ENCODE measurements around the gene EVI2B. TPM values are rescaled to one million over a fixed set of nuclear protein-coding genes. Genes with fewer than 3 reads are reported as not detected.

Gene EVI2B
- total and polyA plus RNA-seq, 4 donors: 2.8 to 5.8 (median 3.7) TPM

- TF ChIP-seq, protein P1, sequence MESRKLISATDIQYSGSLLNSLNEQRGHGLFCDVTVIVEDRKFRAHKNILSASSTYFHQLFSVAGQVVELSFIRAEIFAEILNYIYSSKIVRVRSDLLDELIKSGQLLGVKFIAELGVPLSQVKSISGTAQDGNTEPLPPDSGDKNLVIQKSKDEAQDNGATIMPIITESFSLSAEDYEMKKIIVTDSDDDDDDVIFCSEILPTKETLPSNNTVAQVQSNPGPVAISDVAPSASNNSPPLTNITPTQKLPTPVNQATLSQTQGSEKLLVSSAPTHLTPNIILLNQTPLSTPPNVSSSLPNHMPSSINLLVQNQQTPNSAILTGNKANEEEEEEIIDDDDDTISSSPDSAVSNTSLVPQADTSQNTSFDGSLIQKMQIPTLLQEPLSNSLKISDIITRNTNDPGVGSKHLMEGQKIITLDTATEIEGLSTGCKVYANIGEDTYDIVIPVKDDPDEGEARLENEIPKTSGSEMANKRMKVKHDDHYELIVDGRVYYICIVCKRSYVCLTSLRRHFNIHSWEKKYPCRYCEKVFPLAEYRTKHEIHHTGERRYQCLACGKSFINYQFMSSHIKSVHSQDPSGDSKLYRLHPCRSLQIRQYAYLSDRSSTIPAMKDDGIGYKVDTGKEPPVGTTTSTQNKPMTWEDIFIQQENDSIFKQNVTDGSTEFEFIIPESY (IDR thresholded peaks at IDR 0.05): no peak
- TF ChIP-seq HNF4A (conservative IDR thresholded peaks at IDR 0.05): no peak
- no peak for TF ChIP-seq GABPA (IDR thresholded peaks at IDR 0.05 in 1 of 2, conservative IDR thresholded peaks at IDR 0.05 in 1 of 2)
- TF ChIP-seq, protein P2, sequence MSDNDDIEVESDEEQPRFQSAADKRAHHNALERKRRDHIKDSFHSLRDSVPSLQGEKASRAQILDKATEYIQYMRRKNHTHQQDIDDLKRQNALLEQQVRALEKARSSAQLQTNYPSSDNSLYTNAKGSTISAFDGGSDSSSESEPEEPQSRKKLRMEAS (IDR thresholded peaks at IDR 0.05): no peak
- no peak for TF ChIP-seq TAF1 (conservative IDR thresholded peaks at IDR 0.05)
- no peak for TF ChIP-seq FOXA1 (IDR thresholded peaks at IDR 0.05)
- TF ChIP-seq YY1 (IDR thresholded peaks at IDR 0.05): no peak
- TF ChIP-seq JUND (IDR thresholded peaks at IDR 0.05): no peak
- no peak for TF ChIP-seq NR2F2 (IDR thresholded peaks at IDR 0.05)
- no peak for TF ChIP-seq SP1 (IDR thresholded peaks at IDR 0.05)
Observed at GRCh38 chr17:31311526-31311925, 2.3 kb downstream of the EVI2B start (continued).

DNA sequence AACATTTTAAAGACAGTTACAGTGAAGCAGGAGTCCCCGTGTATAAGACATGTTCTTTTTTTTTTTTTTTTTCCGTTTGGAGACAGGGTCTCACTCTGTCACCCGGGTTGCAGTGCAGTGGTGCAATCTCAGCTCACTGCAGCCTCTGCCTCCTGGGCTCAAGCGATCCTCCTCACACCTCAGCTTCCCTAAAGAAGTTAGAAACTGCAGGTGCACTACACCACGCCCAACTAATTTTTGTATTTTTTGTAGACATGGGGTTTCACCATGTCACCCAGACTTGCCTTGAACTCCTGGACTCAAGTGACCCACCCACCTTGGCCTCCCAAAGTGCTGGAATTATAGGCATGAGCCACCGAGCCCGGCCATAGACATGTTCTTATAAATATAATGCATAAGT is 3.0 kb downstream of the EVI2B start:
- Histone ChIP-seq H3K4me1 (ENCODE audit: control insufficient read depth in 4 of 4, insufficient read depth in 4 of 4, low read length in 3 of 4) (no peaks in the 10 kb centered on the region), H3K9me3 (ENCODE audit: control insufficient read depth in 4 of 4, low read length in 3 of 4) (no peaks in the 10 kb centered on the region), H3K27me3 (ENCODE audit: control insufficient read depth in 4 of 4, insufficient read depth in 4 of 4, low read length in 3 of 4) (no peaks in the 10 kb centered on the region), H3K27ac (ENCODE audit: low read depth in 1 of 2, low read length in 2 of 2) (no peak overlapping the region), H3K36me3 (ENCODE audit: control insufficient read depth in 4 of 4, insufficient read depth in 3 of 4, low read depth in 1 of 4, low read length in 3 of 4) (no peaks in the 10 kb centered on the region), H3K9ac (ENCODE audit: low read depth in 1 of 2, low read length in 2 of 2) (peak overlapping the region in 1 of 2 donors; percentile 33), H3K4me3 (ENCODE audit: low read depth in 1 of 3, low read length in 3 of 3) (no peak overlapping the region)
- TF ChIP-seq REST (IDR thresholded peaks at IDR 0.05) (no peak), HNF4G (IDR thresholded peaks at IDR 0.05) (no peak)
- DNase-seq (ENCODE audit: low spot score): no peak
- WGBS: 76% methylated on average over 7 of the region's 7 CpGs

DNA sequence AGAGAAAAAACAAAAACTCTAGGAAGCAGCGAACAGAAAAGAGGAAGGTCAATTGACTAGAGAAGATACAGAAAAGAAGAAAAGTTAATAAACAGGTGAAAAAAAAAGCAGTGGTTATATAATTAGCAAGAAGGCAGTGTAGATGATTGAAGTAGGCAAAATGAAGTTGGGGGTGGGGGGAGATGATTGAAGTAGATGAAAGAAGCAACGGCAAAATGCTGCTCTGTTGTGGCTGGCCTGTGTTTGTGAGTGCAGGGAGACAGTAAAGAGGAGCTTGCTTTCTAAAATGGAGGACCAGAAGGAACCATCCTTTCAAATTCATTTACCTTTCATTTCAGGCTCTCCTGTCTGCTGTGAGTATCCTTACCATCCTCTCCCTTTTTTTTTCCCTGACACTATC is 3.6 kb downstream of the EVI2B start:
- Histone ChIP-seq H3K4me3 (ENCODE audit: low read depth in 1 of 3, low read length in 3 of 3) (no peak overlapping the region), H3K27ac (ENCODE audit: low read depth in 1 of 2, low read length in 2 of 2) (peak overlapping the region in 1 of 2 donors; percentile 11), H3K4me1 (ENCODE audit: control insufficient read depth in 4 of 4, insufficient read depth in 4 of 4, low read length in 3 of 4) (no peaks in the 10 kb centered on the region), H3K9me3 (ENCODE audit: control insufficient read depth in 4 of 4, low read length in 3 of 4) (no peaks in the 10 kb centered on the region), H3K36me3 (ENCODE audit: control insufficient read depth in 4 of 4, insufficient read depth in 3 of 4, low read depth in 1 of 4, low read length in 3 of 4) (no peaks in the 10 kb centered on the region), H3K27me3 (ENCODE audit: control insufficient read depth in 4 of 4, insufficient read depth in 4 of 4, low read length in 3 of 4) (no peaks in the 10 kb centered on the region), H3K9ac (ENCODE audit: low read depth in 1 of 2, low read length in 2 of 2) (peak overlapping the region in 1 of 2 donors; percentile 52)
- 45% methylated on average over 2 of the region's 2 CpGs for WGBS
- TF ChIP-seq HNF4G (IDR thresholded peaks at IDR 0.05) (no peak), SP1 (IDR thresholded peaks at IDR 0.05) (no peak), JUND (IDR thresholded peaks at IDR 0.05) (no peak), RAD21 (IDR thresholded peaks at IDR 0.05) (no peak), CTCF (IDR thresholded peaks at IDR 0.05; ENCODE audit: low read depth, low read length, missing input control) (no peak), FOXA2 (IDR thresholded peaks at IDR 0.05) (no peak), FOXA1 (IDR thresholded peaks at IDR 0.05) (no peak), TAF1 (conservative IDR thresholded peaks at IDR 0.05) (no peak), REST (IDR thresholded peaks at IDR 0.05) (no peak)
- TF ChIP-seq, protein P3, sequence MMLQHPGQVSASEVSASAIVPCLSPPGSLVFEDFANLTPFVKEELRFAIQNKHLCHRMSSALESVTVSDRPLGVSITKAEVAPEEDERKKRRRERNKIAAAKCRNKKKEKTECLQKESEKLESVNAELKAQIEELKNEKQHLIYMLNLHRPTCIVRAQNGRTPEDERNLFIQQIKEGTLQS (IDR thresholded peaks at IDR 0.05): no peak
- no peak for DNase-seq (ENCODE audit: low spot score)

All from liver (tissue), 9 donors.